K562 (cell line): ENCODE data around the gene FAAP100. TPM values are rescaled to one million over a fixed set of nuclear protein-coding genes. Genes with fewer than 3 reads are reported as not detected.

Experiments used
- ARHGAP35 ChIP-seq: fragments of 450-650 bp; IDR thresholded peaks from 2 replicates; pipeline ENCODE4 v1.6.1; 2018; ENCODE audit not compliant: partially characterized antibody
- ARID2 ChIP-seq: fragments of 450-650 bp; IDR thresholded peaks from 2 replicates; pipeline ENCODE4 v1.6.1; 2017; ENCODE audit warnings: antibody characterized with exemption, mild to moderate bottlenecking
- DMBX1 ChIP-seq: fragments of 250-450 bp; sonication (Bioruptor Pico); IDR thresholded peaks from 2 replicates; pipeline ENCODE4 v1.8.0; 2022; ENCODE audit warnings: inconsistent platforms, mild to moderate bottlenecking, moderate library complexity, borderline replicate concordance
- GATA2 ChIP-seq: sonication (generic); formaldehyde crosslinking; IDR thresholded peaks from 2 replicates; pipeline ENCODE4 v1.4.0; 2020; ENCODE audit warnings: mild to moderate bottlenecking, missing genetic modification reagents
- MTA2 ChIP-seq: fragments of 450-650 bp; IDR thresholded peaks from 2 replicates; pipeline ENCODE4 v1.6.1; 2016; ENCODE audit warnings: low read depth
- NONO ChIP-seq, 2 experiments: fragments of 200-400 bp in 1 of 2; fragments of 450-650 bp in 1 of 2; formaldehyde crosslinking in 1 of 2; IDR thresholded peaks; 2 replicates each; pipeline ENCODE4 v1.6.1; 2017; ENCODE audit warnings: low read depth in 2 of 2, mild to moderate bottlenecking in 2 of 2, moderate library complexity in 2 of 2, low read length in 1 of 2
- NR2F6 ChIP-seq: fragments of 450-650 bp; formaldehyde crosslinking; IDR thresholded peaks from 2 replicates; pipeline ENCODE4 v1.4.0; 2020; ENCODE audit warnings: mild to moderate bottlenecking
- SMAD1 ChIP-seq: fragments of 150-350 bp; IDR thresholded peaks from 2 replicates; pipeline ENCODE4 v1.6.1; 2014; ENCODE audit warnings: low read length, low read depth; ENCODE audit not compliant: partially characterized antibody
- YY1 ChIP-seq, 3 experiments: IDR thresholded peaks; 2 replicates each; pipeline ENCODE4 v1.6.1; 2011; ENCODE audit warnings: low read length in 2 of 3, mild to moderate bottlenecking in 2 of 3, moderate library complexity in 2 of 3, borderline replicate concordance in 1 of 3, control low read depth in 1 of 3, low read depth in 1 of 3; ENCODE audit not compliant: insufficient read depth in 3 of 3, insufficient replicate concordance in 2 of 3, control insufficient read depth in 1 of 3, insufficient read length in 1 of 3; ENCODE audit errors: extremely low read depth in 1 of 3
- ZBED1 ChIP-seq: IDR thresholded peaks from 2 replicates; pipeline ENCODE4 v1.6.1; 2014
- ZNF384 ChIP-seq: IDR thresholded peaks from 2 replicates; pipeline ENCODE4 v1.6.1; 2012; ENCODE audit warnings: low read depth, low read length, improper control_type of control experiment
- ZNF57 ChIP-seq: fragments of 450-650 bp; formaldehyde crosslinking; IDR thresholded peaks from 2 replicates; pipeline ENCODE4 v1.4.0; 2020; ENCODE audit warnings: mild to moderate bottlenecking, moderate library complexity
- ZNF778 ChIP-seq: fragments of 450-650 bp; formaldehyde crosslinking; IDR thresholded peaks from 2 replicates; pipeline ENCODE4 v1.4.0; 2020; ENCODE audit warnings: mild to moderate bottlenecking, moderate library complexity
- polyA plus RNA-seq, 8 experiments: library from polyadenylated mRNA; depleted of rRNA in 4 of 8; stranded (reverse) in 5 of 8; unstranded in 3 of 8; fragments of >200 nt; fragmentation: Nextera tagmentation in 2 of 8; fragmentation: Illumina TruSeq in 1 of 8; extraction: Ambion mirVana in 2 of 8; extraction: Trizol in 1 of 8; gene quantifications; 2 replicates each; pipeline versions ENCODE4 v1.2.1 to v1.2.3, GENCODE V29; 2011 to 2014; ENCODE audit warnings: inconsistent platforms in 1 of 8, missing spikeins in 1 of 8
- total RNA-seq, 7 experiments: library from RNA; depleted of rRNA in 6 of 7; stranded (reverse); fragments of >200 nt in 6 of 7; fragmentation: Illumina TruSeq in 2 of 7; extraction: Trizol in 2 of 7; gene quantifications; 2 replicates each; pipeline versions ENCODE4 v1.2.1 to v1.2.3, GENCODE V29; 2011 to 2021; ENCODE audit warnings: low replicate concordance in 1 of 7
- TF ChIP-seq, protein P1 (sequence below): IDR thresholded peaks from 2 replicates; pipeline ENCODE4 v1.6.1; 2014; ENCODE audit warnings: antibody characterized with exemption
- TF ChIP-seq, protein P2 (sequence below): fragments of 250-450 bp; sonication (Bioruptor Pico); IDR thresholded peaks from 2 replicates; pipeline ENCODE4 v1.4.0; 2020; ENCODE audit warnings: mild to moderate bottlenecking, moderate library complexity
- TF ChIP-seq, protein P3 (sequence below): fragments of 250-450 bp; sonication (Bioruptor Pico); IDR thresholded peaks from 2 replicates; pipeline ENCODE4 v1.8.0; 2022; ENCODE audit warnings: inconsistent platforms, mild to moderate bottlenecking, moderate library complexity, borderline replicate concordance
- TF ChIP-seq, protein P4 (sequence below): sonication (generic); formaldehyde crosslinking; IDR thresholded peaks from 2 replicates; pipeline ENCODE4 v1.8.0; 2022; ENCODE audit warnings: mild to moderate bottlenecking, missing genetic modification reagents
- TF ChIP-seq, protein P5 (sequence below): fragments of 250-450 bp; sonication (Bioruptor Pico); IDR thresholded peaks from 2 replicates; pipeline ENCODE4 v1.5.0; 2020; ENCODE audit warnings: mild to moderate bottlenecking

Gene FAAP100
- total and polyA plus RNA-seq, 9 of the 15 experiments (the other 6 are each of a cell fraction or from before 2014, with no cell fraction given), result 0.31 to 51.2 (median 12.6) TPM

DNA sequence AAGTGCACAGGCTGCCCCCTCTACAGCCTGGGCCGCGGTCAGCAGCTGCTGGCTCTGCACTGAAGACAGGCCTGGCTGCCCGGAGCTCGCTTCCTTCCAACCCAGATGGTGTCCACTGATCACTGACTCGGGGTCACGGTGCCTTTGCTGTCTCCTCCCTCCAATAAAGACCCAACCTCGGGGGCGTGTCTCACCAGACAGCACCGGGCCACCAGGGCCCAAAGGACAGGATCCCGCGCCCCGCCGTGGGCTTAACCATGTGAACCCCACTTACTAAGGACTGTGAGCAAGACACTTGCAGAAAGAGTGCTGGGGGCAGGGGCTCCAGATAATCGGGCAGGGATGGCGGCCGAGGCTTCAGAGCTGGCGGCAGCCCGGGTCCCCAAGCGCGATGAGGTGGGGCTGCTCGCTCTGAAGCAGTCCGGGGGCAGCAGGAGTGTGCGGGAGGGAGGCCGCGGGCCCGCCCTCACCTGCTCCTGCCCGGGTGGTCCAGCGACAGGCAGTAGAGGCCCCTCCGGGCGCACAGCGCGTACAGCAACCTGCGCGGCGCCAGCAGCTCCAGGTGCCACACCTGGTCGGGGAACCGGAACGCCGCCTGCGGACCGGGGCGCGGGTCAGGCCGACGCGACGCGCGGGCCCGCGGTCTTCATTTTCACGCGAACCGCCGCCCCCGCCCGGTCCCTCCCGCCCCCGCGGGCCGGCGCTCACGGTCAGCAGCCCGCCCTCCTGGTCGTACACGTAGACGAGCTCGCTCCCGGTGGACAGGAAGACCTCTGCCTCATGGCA, 502 bp downstream of the FAAP100 start (continued):
- no peak for TF ChIP-seq ARHGAP35
- TF ChIP-seq SMAD1, result no peak
- TF ChIP-seq, protein P1, sequence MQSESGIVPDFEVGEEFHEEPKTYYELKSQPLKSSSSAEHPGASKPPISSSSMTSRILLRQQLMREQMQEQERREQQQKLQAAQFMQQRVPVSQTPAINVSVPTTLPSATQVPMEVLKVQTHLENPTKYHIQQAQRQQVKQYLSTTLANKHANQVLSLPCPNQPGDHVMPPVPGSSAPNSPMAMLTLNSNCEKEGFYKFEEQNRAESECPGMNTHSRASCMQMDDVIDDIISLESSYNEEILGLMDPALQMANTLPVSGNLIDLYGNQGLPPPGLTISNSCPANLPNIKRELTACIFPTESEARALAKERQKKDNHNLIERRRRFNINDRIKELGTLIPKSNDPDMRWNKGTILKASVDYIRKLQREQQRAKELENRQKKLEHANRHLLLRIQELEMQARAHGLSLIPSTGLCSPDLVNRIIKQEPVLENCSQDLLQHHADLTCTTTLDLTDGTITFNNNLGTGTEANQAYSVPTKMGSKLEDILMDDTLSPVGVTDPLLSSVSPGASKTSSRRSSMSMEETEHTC, result no peak
- TF ChIP-seq GATA2 (CRISPR knock-in tag), result 0 out of 2 replicates have a peak, but pooled peaks have one; percentile 20
- TF ChIP-seq, protein P2, sequence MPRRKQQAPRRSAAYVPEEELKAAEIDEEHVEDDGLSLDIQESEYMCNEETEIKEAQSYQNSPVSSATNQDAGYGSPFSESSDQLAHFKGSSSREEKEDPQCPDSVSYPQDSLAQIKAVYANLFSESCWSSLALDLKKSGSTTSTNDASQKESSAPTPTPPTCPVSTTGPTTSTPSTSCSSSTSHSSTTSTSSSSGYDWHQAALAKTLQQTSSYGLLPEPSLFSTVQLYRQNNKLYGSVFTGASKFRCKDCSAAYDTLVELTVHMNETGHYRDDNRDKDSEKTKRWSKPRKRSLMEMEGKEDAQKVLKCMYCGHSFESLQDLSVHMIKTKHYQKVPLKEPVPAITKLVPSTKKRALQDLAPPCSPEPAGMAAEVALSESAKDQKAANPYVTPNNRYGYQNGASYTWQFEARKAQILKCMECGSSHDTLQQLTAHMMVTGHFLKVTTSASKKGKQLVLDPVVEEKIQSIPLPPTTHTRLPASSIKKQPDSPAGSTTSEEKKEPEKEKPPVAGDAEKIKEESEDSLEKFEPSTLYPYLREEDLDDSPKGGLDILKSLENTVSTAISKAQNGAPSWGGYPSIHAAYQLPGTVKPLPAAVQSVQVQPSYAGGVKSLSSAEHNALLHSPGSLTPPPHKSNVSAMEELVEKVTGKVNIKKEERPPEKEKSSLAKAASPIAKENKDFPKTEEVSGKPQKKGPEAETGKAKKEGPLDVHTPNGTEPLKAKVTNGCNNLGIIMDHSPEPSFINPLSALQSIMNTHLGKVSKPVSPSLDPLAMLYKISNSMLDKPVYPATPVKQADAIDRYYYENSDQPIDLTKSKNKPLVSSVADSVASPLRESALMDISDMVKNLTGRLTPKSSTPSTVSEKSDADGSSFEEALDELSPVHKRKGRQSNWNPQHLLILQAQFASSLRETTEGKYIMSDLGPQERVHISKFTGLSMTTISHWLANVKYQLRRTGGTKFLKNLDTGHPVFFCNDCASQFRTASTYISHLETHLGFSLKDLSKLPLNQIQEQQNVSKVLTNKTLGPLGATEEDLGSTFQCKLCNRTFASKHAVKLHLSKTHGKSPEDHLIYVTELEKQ, result no peak
- TF ChIP-seq ZBED1, result no peak
- no peak for TF ChIP-seq NONO (IDR thresholded peaks at IDR 0.05; ENCODE audit: low read depth in 2 of 2, low read length in 1 of 2)
- no peak for TF ChIP-seq DMBX1
- no peak for TF ChIP-seq ZNF778
- no peak for TF ChIP-seq ARID2
- no peak for TF ChIP-seq NR2F6 (CRISPR knock-in tag)
- no peak for TF ChIP-seq ZNF384
- TF ChIP-seq, protein P3, sequence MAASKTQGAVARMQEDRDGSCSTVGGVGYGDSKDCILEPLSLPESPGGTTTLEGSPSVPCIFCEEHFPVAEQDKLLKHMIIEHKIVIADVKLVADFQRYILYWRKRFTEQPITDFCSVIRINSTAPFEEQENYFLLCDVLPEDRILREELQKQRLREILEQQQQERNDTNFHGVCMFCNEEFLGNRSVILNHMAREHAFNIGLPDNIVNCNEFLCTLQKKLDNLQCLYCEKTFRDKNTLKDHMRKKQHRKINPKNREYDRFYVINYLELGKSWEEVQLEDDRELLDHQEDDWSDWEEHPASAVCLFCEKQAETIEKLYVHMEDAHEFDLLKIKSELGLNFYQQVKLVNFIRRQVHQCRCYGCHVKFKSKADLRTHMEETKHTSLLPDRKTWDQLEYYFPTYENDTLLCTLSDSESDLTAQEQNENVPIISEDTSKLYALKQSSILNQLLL (CRISPR knock-in tag), result no peak
- TF ChIP-seq, protein P4, sequence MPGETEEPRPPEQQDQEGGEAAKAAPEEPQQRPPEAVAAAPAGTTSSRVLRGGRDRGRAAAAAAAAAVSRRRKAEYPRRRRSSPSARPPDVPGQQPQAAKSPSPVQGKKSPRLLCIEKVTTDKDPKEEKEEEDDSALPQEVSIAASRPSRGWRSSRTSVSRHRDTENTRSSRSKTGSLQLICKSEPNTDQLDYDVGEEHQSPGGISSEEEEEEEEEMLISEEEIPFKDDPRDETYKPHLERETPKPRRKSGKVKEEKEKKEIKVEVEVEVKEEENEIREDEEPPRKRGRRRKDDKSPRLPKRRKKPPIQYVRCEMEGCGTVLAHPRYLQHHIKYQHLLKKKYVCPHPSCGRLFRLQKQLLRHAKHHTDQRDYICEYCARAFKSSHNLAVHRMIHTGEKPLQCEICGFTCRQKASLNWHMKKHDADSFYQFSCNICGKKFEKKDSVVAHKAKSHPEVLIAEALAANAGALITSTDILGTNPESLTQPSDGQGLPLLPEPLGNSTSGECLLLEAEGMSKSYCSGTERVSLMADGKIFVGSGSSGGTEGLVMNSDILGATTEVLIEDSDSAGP, result no peak
- no peak for TF ChIP-seq ZNF57 (CRISPR knock-in tag)
- TF ChIP-seq YY1 (IDR thresholded peaks at IDR 0.05; ENCODE audit: borderline replicate concordance in 1 of 3, control insufficient read depth in 1 of 3, extremely low read depth in 1 of 3, insufficient read depth in 3 of 3, insufficient read length in 1 of 3, insufficient replicate concordance in 2 of 3, low read depth in 1 of 3, low read length in 2 of 3), result peak in 1 of 3 experiments; percentile 3
- TF ChIP-seq, protein P5, sequence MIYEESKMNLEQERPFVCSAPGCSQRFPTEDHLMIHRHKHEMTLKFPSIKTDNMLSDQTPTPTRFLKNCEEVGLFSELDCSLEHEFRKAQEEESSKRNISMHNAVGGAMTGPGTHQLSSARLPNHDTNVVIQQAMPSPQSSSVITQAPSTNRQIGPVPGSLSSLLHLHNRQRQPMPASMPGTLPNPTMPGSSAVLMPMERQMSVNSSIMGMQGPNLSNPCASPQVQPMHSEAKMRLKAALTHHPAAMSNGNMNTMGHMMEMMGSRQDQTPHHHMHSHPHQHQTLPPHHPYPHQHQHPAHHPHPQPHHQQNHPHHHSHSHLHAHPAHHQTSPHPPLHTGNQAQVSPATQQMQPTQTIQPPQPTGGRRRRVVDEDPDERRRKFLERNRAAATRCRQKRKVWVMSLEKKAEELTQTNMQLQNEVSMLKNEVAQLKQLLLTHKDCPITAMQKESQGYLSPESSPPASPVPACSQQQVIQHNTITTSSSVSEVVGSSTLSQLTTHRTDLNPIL, result no peak
- no peak for TF ChIP-seq MTA2
